Keratinocyte (primary cell): ENCODE results near the gene PKNOX2. TPM values are rescaled to one million over a fixed set of nuclear protein-coding genes. Genes with fewer than 3 reads are reported as not detected.

Experiments used
- DNase-seq: peaks from one replicate; pipeline ENCODE4 v3.0.0-alpha.2; 2011; ENCODE audit warnings: low read depth, missing footprints, low spot score
- FAIRE-seq: peaks from 2 replicates; lab custom pipeline; 2011; peaks lifted over from hg19 to GRCh38; lab: Jason Lieb, UNC
- H2AFZ ChIP-seq: 2 replicates; pipeline ENCODE4 v1.6.0; 2012; ENCODE audit warnings: low read length, control low read depth, inconsistent platforms; ENCODE audit not compliant: control insufficient read depth
- H3K27ac ChIP-seq: 2 replicates; pipeline ENCODE4 v1.5.1; 2011; ENCODE audit warnings: low read length; ENCODE audit not compliant: control insufficient read depth, insufficient read depth
- H3K27me3 ChIP-seq: 3 replicates; pipeline ENCODE4 v1.6.0; 2011; ENCODE audit warnings: low read length; ENCODE audit not compliant: control insufficient read depth, insufficient read depth; ENCODE audit errors: extremely low read depth
- H3K36me3 ChIP-seq, 2 experiments: 2 replicates in 1 of 2; 3 replicates in 1 of 2; pipeline ENCODE4 v1.5.1; 2011; ENCODE audit warnings: low read length in 2 of 2, mild to moderate bottlenecking in 1 of 2; ENCODE audit not compliant: control insufficient read depth in 2 of 2, insufficient read depth in 2 of 2; ENCODE audit errors: extremely low read depth in 1 of 2
- H3K4me1 ChIP-seq: 3 replicates; pipeline ENCODE4 v1.5.1; 2011; ENCODE audit warnings: low read length; ENCODE audit not compliant: control insufficient read depth, insufficient read depth; ENCODE audit errors: extremely low read depth
- H3K4me2 ChIP-seq: 3 replicates; pipeline ENCODE4 v1.6.0; 2011; ENCODE audit warnings: low read depth, low read length; ENCODE audit not compliant: control insufficient read depth, insufficient read depth; ENCODE audit errors: extremely low read depth
- H3K4me3 ChIP-seq, 3 experiments: fragments of 200-600 bp in 1 of 3; sonication (generic) in 1 of 3; 2 replicates in 2 of 3; 3 replicates in 1 of 3; pipeline ENCODE4 v1.5.1; 2011 to 2016; ENCODE audit warnings: low read length in 3 of 3, mild to moderate bottlenecking in 3 of 3, control low read depth in 2 of 3, inconsistent platforms in 1 of 3, low read depth in 1 of 3, mixed read lengths in 1 of 3, mixed run types in 1 of 3, moderate library complexity in 1 of 3; ENCODE audit not compliant: control insufficient read depth in 2 of 3, insufficient read depth in 2 of 3; ENCODE audit errors: extremely low read depth in 1 of 3
- H3K79me2 ChIP-seq: 2 replicates; pipeline ENCODE4 v1.6.0; 2012; ENCODE audit warnings: low read length; ENCODE audit not compliant: control insufficient read depth, insufficient read depth
- H3K9ac ChIP-seq: 3 replicates; pipeline ENCODE4 v1.6.0; 2011; ENCODE audit warnings: low read length; ENCODE audit not compliant: control insufficient read depth, insufficient read depth; ENCODE audit errors: extremely low read depth
- H3K9me1 ChIP-seq: 3 replicates; pipeline ENCODE4 v1.6.0; 2011; ENCODE audit warnings: low read length; ENCODE audit not compliant: control insufficient read depth, insufficient read depth; ENCODE audit errors: extremely low read depth
- H3K9me3 ChIP-seq: 2 replicates; pipeline ENCODE4 v1.5.1; 2012; ENCODE audit warnings: low read depth, low read length; ENCODE audit not compliant: control insufficient read depth
- H4K20me1 ChIP-seq: 3 replicates; pipeline ENCODE4 v1.6.0; 2011; ENCODE audit warnings: low read length; ENCODE audit not compliant: control insufficient read depth, insufficient read depth; ENCODE audit errors: extremely low read depth
- CTCF ChIP-seq, 3 experiments: IDR thresholded peaks in 1 of 3; conservative IDR thresholded peaks in 1 of 3; optimal IDR thresholded peaks in 1 of 3; 2 replicates in 2 of 3; 3 replicates in 1 of 3; pipeline versions ENCODE3 to v1.5.1; 2011; ENCODE audit warnings: low read length in 3 of 3, mild to moderate bottlenecking in 3 of 3, moderate library complexity in 2 of 3, control low read depth in 1 of 3, inconsistent platforms in 1 of 3; ENCODE audit not compliant: insufficient read depth in 2 of 3; ENCODE audit errors: extremely low read depth in 1 of 3
- EZH2 ChIP-seq: IDR thresholded peaks from one replicate; pipeline ENCODE4 v1.6.1; 2012; ENCODE audit warnings: inconsistent platforms, mild to moderate bottlenecking, low read length, moderate library complexity
- dilution Hi-C: fragments of 300-500 bp; cut with MboI; formaldehyde crosslinking; loops from one replicate; pipeline ENCODE4 v1.7.0; 2020; ENCODE audit warnings: low sequenced_read_pairs; ENCODE audit not compliant: extremely low pct_ligation_motif_present
- polyA plus RNA-seq, 5 experiments: library from polyadenylated mRNA; depleted of rRNA in 3 of 5; stranded (reverse) in 3 of 5; stranded (forward) in 1 of 5; unstranded in 1 of 5; fragments of >200 nt; gene quantifications; 1 replicate in 1 of 5; 2 replicates in 3 of 5; 3 replicates in 1 of 5; pipeline versions ENCODE4 v1.2.1 to v1.2.3, GENCODE V29; 2011 to 2012; ENCODE audit warnings: missing spikeins in 2 of 5, low read depth in 1 of 5, low replicate concordance in 1 of 5

The PKNOX2 gene
- polyA plus RNA-seq, 1 donor (not counting 4 experiments of a cell fraction or from before 2014, with no cell fraction given) = 0.05 TPM

- TF ChIP-seq EZH2 (no peak), CTCF (optimal IDR thresholded peaks at IDR 0.05 in 1 of 3, IDR thresholded peaks at IDR 0.05 in 1 of 3, conservative IDR thresholded peaks at IDR 0.05 in 1 of 3; ENCODE audit: extremely low read depth in 1 of 3, insufficient read depth in 2 of 3, low read length in 3 of 3) (no peak)
- H3K4me2 ChIP-seq = no peak overlapping the region
- H3K4me1 ChIP-seq = no peaks in the 10 kb centered on the region
- H2AFZ ChIP-seq = no peak overlapping the region
- peaks cover 28% of the 10 kb centered on the region for H3K27me3 ChIP-seq
- FAIRE-seq (no peak), DNase-seq (no peak)
- no peaks in the 10 kb centered on the region for H4K20me1 ChIP-seq
- no peaks in the 10 kb centered on the region for H3K9me3 ChIP-seq
- H3K27ac ChIP-seq = no peak overlapping the region
- dilution Hi-C loops = no loop called here
- no peaks in the 10 kb centered on the region for H3K9me1 ChIP-seq
- no peak overlapping the region for H3K9ac ChIP-seq
- no peaks in the 10 kb centered on the region for H3K79me2 ChIP-seq
- H3K4me3 ChIP-seq = no peak overlapping the region
- no peaks in the 10 kb centered on the region for H3K36me3 ChIP-seq
These were observed 11.5 kb downstream of the PKNOX2 start for GRCh38 chr11:125175896-125176575.

GRCh38 chr11:125176866-125177265 is 12.3 kb downstream of the PKNOX2 start:
- DNase-seq (no peak), FAIRE-seq (no peak)
- Histone ChIP-seq H3K4me3 (no peak overlapping the region), H3K27me3 (peaks cover 30% of the 10 kb centered on the region), H3K4me2 (no peak overlapping the region), H3K9ac (no peak overlapping the region), H4K20me1 (no peaks in the 10 kb centered on the region), H3K79me2 (no peaks in the 10 kb centered on the region), H2AFZ (no peak overlapping the region), H3K9me3 (no peaks in the 10 kb centered on the region), H3K9me1 (no peaks in the 10 kb centered on the region), H3K36me3 (no peaks in the 10 kb centered on the region), H3K4me1 (no peaks in the 10 kb centered on the region), H3K27ac (no peak overlapping the region)
- dilution Hi-C loops = no loop called here
- TF ChIP-seq CTCF (optimal IDR thresholded peaks at IDR 0.05 in 1 of 3, IDR thresholded peaks at IDR 0.05 in 1 of 3, conservative IDR thresholded peaks at IDR 0.05 in 1 of 3; ENCODE audit: extremely low read depth in 1 of 3, insufficient read depth in 2 of 3, low read length in 3 of 3) = no peak
- no peak for TF ChIP-seq EZH2
